GM18907 (cell line): ENCODE results near the gene VRK3.
"Not testable (repeated sequence)": the region's sequence is repeated elsewhere in the genome, so short reads cannot be mapped to it uniquely, and the experiment has no call there.

Experiments used
- ATAC-seq: cut with Tn5 transposase; IDR thresholded peaks from one replicate; pipeline ENCODE4 v1.9.1; 2021; ENCODE audit warnings: mild to moderate bottlenecking, moderate library complexity; ENCODE audit not compliant: unreplicated experiment

Gene VRK3

GRCh38 chr19:49958596-49958995, 66.6 kb downstream of the VRK3 start:
- ATAC-seq, result not testable (repeated sequence)

DNA sequence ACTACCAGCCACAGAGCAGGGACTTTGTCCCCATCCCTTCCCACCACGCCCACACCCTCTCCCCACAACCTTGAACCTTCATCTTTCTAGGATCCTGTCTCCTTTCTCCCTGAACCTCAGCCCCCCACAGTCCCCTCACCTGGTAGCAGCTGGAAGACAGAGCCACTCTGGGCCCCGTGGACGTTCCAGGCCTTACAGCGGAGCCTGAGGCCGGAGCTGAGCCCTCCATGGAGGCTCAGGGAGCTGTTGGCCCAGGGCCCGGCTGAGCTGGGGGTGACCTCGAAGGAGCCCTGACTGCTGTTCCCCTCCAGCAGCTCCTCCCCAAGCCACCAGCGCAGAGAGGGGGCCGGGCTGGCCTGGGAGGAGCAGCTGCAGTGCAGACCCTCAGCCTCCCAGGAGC, 67.0 kb downstream of the VRK3 start:
- ATAC-seq, result not testable (repeated sequence)

GRCh38 chr19:49957262-49957915, 67.8 kb downstream of the VRK3 start:
- no peak for ATAC-seq

GRCh38 chr19:49956115-49956495, 69.1 kb downstream of the VRK3 start:
- no peak for ATAC-seq

- ATAC-seq, result no peak
Measured at GRCh38 chr19:49954933-49955332, 70.2 kb downstream of the VRK3 start.

DNA sequence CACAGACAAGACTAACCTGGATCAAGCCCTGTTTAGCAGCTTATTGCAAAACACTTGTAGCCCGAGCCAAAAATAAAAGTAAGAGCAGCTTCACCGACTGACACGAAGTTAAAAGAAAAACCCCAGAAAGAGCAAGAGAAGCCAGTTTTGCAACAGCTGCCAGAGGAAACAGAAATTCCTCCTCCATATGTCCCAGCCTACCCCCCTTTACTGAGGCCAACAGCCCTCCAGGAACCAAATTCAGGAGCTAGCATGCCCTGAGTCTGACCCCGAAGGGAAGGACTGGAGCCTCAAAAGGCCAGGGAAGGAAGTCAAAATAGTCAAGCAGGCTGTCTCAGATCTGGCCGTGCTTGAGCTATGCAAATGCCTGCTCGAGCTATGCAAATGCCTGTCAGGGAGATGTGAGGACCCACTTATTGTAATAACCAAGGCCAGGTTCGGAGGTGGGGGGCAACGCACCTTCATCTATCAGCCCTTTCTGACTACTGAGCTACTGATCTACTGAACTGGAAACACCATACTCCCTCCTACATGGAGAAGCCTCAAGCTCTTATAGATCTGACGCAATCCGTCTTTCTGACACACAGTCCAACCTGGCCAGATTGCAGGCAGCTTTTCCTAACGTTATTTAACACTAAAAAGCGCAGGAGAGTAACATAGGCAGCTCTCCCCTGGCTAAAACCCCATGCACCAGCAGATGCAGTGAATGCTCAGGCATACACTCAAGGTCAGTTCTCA, 70.9 kb downstream of the VRK3 start:
- ATAC-seq, result no peak

DNA sequence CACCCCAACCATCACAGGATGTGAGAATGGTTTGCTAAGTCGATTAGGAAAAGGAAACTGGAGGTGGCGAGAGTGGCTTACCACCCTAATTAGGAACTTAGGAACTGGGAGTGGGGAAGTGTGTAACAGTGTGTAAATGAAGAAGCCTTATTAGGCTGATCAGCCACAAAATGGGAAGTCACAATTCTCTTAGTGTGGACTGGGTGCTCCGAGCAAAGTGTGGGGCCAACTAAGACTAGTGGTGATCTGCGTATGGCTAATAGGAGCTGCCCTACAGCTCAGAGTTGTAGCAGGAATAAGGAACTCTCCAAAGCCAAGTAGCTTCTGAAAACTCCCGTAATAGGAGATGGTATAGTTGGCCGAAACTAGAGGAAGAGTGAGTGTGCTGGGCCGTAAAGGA, 71.8 kb downstream of the VRK3 start:
- no peak for ATAC-seq

DNA sequence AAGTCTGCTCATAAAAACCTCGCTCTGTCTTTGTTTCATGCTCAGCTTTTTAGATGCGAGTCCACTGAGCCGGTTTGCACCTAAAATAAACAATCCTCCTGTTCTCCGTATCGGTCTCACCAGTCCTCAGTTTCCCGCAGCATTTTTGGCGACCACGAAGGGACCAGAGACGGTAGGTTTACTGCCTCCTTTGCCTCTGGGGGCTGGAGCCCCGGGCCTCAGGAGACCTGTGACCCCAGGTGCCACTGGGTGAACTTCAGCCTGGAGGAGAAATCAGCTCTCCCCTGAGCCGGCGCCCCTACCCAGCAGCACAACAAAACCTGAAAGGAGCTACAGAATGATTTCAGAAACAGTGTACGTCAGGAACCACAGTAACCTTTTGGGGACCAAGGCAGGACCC, 72.3 kb downstream of the VRK3 start:
- ATAC-seq, result no peak

DNA sequence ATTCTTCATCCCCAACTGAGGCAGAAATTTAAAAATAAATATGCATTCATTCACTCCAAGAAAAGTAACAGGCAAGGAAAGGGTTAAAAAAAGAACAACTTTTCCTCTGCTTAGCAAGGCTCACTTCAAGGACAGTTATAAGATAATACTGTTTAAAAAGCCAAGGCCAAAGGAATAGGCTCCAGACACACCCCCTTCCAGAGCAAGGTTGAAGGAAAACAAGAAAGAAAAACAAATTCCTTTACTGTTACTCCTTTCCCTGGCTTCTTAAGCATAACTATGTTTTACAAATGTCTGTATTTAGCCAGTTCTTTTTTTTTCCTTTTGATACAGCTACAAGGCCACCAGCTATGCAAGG, 72.7 kb downstream of the VRK3 start:
- ATAC-seq, result no peak

GRCh38 chr19:49951806-49952478, 73.2 kb downstream of the VRK3 start:
- no peak for ATAC-seq

DNA sequence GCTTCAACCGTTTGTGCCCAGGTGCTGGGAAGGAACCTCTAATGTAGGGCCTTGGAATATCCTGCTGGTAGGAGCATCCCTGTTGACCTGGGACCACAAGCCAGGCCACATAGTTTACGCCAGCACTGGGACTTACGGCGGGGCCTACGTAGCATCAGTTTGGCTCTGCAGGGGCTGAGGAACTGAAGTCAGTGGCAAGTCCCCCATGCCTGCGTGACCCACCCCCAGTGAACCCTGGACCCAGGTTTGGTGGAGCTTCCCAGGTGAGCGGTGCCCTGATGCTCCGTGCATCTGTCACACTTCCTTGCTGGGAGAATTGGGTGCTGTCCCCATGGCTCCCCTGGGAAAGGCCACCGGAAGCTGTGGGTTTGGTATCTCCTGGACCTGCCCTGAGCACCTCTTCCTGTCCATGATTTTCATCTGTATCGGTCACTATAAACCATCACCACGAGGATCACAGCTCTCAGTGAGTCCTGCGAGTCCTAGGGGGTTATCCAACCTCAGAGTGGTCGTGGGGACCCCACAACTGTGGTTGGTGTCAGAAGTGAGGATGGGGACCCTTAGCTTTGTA, 74.1 kb downstream of the VRK3 start:
- no peak for ATAC-seq

GRCh38 chr19:49950590-49950948, 74.6 kb downstream of the VRK3 start:
- no peak for ATAC-seq

DNA sequence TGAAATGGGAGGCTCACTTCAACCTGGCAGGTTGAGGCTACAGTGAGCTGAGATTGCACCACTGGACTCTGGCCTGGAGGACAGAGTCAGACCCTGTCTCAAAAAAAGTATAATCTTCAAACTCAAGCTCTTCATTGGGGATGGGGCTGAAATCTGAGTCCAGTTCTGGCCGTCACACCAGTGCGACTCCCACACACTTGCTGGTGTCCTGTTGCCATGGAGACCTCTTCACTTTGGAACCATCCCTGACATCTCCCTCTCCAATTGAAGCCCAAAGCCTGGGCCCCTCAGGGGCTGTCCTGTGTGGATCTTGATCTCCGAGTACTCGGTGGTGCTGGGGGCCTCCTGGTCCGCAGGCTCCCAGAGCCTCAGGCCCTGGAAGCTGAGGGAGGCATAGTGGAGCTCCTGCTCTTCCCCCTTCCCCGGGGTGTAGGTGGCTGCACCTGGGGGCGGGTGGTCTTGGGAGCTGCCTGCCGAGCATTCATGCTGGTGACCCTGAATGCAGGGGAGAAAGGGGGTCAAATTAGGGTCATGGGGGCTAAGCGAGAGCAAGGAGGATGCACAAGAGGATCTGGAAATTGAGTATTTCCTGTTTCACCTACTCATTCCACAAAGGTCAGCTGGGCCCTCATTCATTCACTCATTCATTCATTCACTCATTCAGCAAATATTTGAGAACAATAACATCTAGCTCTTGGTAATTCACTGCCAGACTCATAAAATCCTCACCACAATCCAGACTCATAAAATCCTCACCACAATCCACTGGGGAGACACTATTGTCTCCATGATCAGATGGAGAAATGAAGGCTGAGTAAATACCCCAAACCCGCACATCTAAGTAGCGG, 75.2 kb downstream of the VRK3 start:
- no peak for ATAC-seq

DNA sequence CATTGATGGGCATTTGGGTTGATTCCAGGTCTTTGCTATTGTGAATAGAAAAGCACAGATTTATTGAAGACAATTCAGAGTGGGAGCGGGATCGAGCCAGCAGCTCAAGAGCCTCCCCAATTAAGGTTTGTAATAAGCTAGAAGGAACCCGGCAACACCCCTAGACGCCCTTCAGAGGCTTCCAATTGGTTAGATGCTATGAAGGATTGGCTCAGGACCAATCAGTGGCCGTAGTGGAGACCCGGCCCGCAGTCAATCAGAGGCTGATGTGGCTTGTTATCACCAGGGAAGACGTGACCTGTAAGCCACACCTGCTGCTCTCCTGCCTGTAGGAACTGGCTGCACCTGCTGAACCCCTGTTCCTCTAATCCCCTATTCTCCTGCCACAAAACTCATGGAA, 78.8 kb downstream of the VRK3 start:
- ATAC-seq, result no peak

GRCh38 chr19:49944567-49944966, 80.6 kb downstream of the VRK3 start:
- ATAC-seq, result not testable (repeated sequence)

GRCh38 chr19:49940482-49940791, 84.7 kb downstream of the VRK3 start:
- ATAC-seq, result no peak

GRCh38 chr19:49939721-49940481, 85.3 kb downstream of the VRK3 start:
- no peak for ATAC-seq

- no peak for ATAC-seq
Measured at GRCh38 chr19:49938662-49939061, 86.5 kb downstream of the VRK3 start.

GRCh38 chr19:49937750-49938381, 87.3 kb downstream of the VRK3 start:
- no peak for ATAC-seq

DNA sequence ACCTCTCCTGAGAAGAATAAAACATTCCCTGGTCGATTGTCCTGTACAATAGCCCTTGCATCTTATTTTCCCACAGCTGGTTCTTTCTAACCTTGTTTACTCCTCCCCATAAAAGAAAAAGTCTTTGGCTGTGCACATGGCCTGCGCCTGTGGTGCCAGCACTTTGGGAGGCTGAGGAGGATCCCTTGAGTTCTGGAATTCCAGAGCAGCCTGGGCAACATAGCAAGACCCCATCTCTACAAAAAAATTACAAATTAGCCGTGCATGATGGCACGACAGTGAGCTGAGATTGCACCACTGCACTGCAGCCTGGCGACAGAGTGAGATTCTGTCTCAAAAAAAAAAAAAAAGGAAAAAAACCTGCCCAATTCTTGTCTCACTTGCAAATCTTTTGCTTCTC, 88.6 kb downstream of the VRK3 start:
- no peak for ATAC-seq
